ENCODE data around the gene TINCR. TPM values are rescaled to one million over a fixed set of nuclear protein-coding genes. Genes with fewer than 3 reads are reported as not detected.
A peak's percentile ranks its signal among the peaks of the same experiment; 100 is the strongest.

TINCR gene
- total and polyA plus RNA-seq, 2 donors from 2014 or later = 0.94 to 2.2 TPM

DNA sequence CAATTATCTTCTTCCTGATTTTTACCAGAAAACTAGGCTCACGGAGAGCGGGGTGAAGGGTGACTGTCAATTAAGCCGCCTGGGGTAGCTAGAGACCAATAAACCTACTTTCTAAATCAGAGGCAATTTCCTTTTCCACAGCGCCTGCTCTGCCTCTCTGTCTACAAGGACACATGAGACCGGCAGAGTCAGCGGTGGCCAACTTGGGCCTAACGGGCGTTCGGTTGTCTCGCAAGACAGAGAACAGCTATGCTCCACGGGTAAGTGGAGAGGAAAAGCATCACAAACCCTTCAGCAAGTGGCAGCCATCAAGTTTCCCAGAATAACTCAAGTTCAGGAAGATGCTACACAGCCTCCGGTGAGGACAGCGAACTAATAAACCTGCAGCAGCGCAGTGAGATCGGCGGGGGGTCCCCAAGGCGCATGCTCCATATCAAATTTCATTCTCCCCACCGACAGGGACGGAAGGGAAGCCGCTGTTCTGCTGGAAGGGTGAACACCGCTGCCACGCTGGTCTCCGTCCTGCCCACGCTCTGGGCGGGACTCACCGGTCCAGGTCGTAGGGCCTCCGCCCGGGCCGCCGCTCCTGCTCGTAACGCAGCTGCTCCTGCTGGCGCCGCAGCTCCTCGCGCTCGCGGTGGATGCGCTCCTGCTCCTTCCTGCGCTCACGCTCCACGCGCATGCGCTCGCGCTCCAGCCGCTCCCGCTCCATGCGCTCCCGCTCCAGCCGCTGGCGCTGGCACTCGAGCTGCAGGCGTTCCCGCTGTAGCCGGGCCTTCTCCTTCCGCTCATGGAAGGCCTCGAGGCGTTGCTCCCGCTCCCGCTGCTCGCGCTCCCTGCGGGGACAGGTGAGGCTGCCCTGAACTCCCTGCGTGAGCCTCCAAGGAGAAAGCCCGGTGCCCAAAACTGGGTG lies 25.8 kb upstream of the TINCR start:
- peaks cover 5 to 88% (median 69%) of the 10 kb centered on the region in 3 donors for H3K36me3 ChIP-seq (ENCODE audit: control insufficient read depth in 2 of 3, insufficient read depth in 3 of 3, low read length in 3 of 3)
- DNase-seq (peak in 4 of 5 donors; percentile 26 to 77 (median 48)), FAIRE-seq (no peak)
- H3K27ac ChIP-seq (ENCODE audit: low read depth in 2 of 2, low read length in 2 of 2) = no peak overlapping the region
- H3K27me3 ChIP-seq (ENCODE audit: control insufficient read depth, insufficient read depth, low read length) = no peaks in the 10 kb centered on the region
- no peaks in the 10 kb centered on the region for H3K9me3 ChIP-seq (ENCODE audit: control insufficient read depth in 2 of 3, insufficient read depth in 1 of 3, low read length in 3 of 3)
- no peaks in the 10 kb centered on the region for H3K4me1 ChIP-seq (ENCODE audit: control insufficient read depth in 2 of 3, insufficient read depth in 2 of 3, low read depth in 1 of 3, low read length in 3 of 3)
- no peak overlapping the region for H3K4me3 ChIP-seq (ENCODE audit: low read length in 3 of 3)
- no peak overlapping the region for H3K9ac ChIP-seq (ENCODE audit: low read length in 3 of 3)
- intact Hi-C loops (cut with DNase I) = no loop called here
- TF ChIP-seq, protein P1, sequence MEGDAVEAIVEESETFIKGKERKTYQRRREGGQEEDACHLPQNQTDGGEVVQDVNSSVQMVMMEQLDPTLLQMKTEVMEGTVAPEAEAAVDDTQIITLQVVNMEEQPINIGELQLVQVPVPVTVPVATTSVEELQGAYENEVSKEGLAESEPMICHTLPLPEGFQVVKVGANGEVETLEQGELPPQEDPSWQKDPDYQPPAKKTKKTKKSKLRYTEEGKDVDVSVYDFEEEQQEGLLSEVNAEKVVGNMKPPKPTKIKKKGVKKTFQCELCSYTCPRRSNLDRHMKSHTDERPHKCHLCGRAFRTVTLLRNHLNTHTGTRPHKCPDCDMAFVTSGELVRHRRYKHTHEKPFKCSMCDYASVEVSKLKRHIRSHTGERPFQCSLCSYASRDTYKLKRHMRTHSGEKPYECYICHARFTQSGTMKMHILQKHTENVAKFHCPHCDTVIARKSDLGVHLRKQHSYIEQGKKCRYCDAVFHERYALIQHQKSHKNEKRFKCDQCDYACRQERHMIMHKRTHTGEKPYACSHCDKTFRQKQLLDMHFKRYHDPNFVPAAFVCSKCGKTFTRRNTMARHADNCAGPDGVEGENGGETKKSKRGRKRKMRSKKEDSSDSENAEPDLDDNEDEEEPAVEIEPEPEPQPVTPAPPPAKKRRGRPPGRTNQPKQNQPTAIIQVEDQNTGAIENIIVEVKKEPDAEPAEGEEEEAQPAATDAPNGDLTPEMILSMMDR (IDR thresholded peaks at IDR 0.05; ENCODE audit: borderline replicate concordance, extremely low read depth, insufficient read depth) = no peak

DNA sequence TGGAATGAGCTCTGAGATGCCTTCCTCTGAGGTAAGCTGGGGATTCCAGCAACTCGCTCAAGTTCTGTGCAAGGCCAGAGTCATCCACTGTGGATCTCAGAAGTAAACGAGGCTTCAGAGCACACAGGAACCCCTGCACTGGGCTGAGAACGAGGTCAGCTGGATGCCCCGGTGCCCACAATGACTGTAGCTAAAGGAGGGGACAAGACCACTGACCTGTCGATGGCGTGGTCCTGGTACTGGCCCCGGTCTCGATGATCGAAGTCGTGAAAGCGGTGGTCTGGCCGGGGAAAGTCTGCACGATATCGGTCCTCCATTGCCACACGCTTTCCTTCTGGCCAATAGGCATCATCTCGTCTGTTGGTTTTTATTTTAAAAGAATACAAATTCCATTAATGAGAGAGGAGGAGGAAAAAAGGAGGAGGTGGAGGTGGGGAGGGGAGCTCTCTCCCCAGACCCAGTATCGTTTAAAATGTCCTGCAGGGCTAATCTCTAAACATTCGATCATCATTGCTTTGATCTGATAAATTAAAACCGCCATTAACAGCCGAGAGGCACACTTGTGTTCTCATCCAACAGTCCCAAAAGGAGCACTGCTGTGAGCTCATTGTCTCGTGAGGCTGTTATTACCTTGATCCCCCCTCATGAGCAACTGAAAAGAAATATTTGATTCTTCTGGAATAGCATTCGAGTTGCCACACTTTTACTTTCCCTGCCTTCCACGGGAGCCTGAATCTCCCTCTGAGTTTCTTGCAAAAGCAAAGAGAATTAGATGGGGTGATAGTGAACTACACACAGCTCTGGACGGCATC lies 25.0 kb upstream of the TINCR start:
- TF ChIP-seq, protein P1 (IDR thresholded peaks at IDR 0.05; ENCODE audit: borderline replicate concordance, extremely low read depth, insufficient read depth) = no peak
- DNase-seq (peak in 1 of 5 donors; percentile 48), FAIRE-seq (no peak)
- Histone ChIP-seq H3K9me3 (ENCODE audit: control insufficient read depth in 2 of 3, insufficient read depth in 1 of 3, low read length in 3 of 3) (no peaks in the 10 kb centered on the region), H3K27me3 (ENCODE audit: control insufficient read depth, insufficient read depth, low read length) (no peaks in the 10 kb centered on the region), H3K9ac (ENCODE audit: low read length in 3 of 3) (no peak overlapping the region), H3K27ac (ENCODE audit: low read depth in 2 of 2, low read length in 2 of 2) (no peak overlapping the region), H3K4me1 (ENCODE audit: control insufficient read depth in 2 of 3, insufficient read depth in 2 of 3, low read depth in 1 of 3, low read length in 3 of 3) (no peaks in the 10 kb centered on the region), H3K4me3 (ENCODE audit: low read length in 3 of 3) (no peak overlapping the region), H3K36me3 (ENCODE audit: control insufficient read depth in 2 of 3, insufficient read depth in 3 of 3, low read length in 3 of 3) (peaks cover 3 to 90% (median 70%) of the 10 kb centered on the region in 3 donors)
- intact Hi-C loops (cut with DNase I) = no loop called here

DNA sequence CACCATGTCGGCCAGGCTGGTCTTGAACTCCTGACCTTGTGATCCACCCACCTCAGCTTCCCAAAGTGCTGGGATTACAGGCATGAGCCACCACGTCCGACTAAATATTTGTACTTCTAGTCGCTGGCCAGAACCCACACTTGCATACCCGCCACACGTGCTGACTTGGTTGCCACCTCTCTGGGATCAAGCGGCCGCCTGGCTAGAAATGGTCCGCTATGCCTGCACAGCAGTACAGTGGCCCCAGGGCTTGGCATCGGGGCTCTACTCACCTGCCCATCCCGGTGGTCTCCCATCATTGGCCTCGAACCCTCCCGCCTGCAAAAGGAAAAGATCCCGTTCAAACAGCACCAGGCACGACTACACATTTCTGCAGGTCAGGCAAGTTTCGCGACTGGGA lies 23.7 kb upstream of the TINCR start:
- DNase-seq (peak in 1 of 5 donors; percentile 56), FAIRE-seq (no peak)
- Histone ChIP-seq H3K4me1 (ENCODE audit: control insufficient read depth in 2 of 3, insufficient read depth in 2 of 3, low read depth in 1 of 3, low read length in 3 of 3) (peaks cover 0 to 3% (median 1%) of the 10 kb centered on the region in 3 donors), H3K36me3 (ENCODE audit: control insufficient read depth in 2 of 3, insufficient read depth in 3 of 3, low read length in 3 of 3) (peaks cover 0 to 91% (median 63%) of the 10 kb centered on the region in 3 donors), H3K27ac (ENCODE audit: low read depth in 2 of 2, low read length in 2 of 2) (no peak overlapping the region), H3K9me3 (ENCODE audit: control insufficient read depth in 2 of 3, insufficient read depth in 1 of 3, low read length in 3 of 3) (no peaks in the 10 kb centered on the region), H3K4me3 (ENCODE audit: low read length in 3 of 3) (no peak overlapping the region), H3K9ac (ENCODE audit: low read length in 3 of 3) (no peak overlapping the region), H3K27me3 (ENCODE audit: control insufficient read depth, insufficient read depth, low read length) (no peaks in the 10 kb centered on the region)
- intact Hi-C loops (cut with DNase I) = no loop called here
- TF ChIP-seq, protein P1 (IDR thresholded peaks at IDR 0.05; ENCODE audit: borderline replicate concordance, extremely low read depth, insufficient read depth) = no peak

All from kidney (tissue), 14 donors.